ENCODE results near the gene ALG5.

DNA sequence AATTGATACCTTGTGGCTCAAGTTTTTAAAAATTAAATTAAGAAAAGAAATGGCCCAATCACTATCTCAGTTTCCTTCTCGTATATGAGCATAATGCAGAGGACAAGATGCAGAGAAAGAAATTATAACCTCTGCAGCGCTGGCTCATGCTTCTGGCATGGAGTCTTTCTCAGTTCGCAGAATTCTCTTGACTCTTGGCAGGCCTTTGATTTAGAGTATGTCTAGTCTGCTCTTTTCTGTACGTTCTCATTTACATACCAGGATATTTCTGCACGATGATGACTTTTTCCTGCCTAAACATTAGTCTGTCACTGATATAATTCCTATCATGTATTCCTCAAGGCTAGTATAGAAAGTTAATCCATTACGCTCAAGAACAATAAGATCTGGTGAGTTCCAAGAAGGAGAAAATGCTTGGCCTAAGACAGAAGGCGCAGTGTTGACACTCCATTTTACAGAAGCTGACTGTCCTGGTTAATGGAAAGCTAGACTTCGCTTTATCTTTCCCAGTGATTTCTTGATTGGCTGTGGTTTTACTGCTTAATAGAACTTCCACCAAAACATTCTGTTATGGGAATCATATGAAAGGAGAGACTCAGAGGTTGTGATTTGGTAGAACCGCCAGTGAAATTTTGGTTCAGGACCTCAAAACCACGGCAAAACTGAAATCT, 77.4 kb downstream of the ALG5 start:
- TF ChIP-seq, protein P1, sequence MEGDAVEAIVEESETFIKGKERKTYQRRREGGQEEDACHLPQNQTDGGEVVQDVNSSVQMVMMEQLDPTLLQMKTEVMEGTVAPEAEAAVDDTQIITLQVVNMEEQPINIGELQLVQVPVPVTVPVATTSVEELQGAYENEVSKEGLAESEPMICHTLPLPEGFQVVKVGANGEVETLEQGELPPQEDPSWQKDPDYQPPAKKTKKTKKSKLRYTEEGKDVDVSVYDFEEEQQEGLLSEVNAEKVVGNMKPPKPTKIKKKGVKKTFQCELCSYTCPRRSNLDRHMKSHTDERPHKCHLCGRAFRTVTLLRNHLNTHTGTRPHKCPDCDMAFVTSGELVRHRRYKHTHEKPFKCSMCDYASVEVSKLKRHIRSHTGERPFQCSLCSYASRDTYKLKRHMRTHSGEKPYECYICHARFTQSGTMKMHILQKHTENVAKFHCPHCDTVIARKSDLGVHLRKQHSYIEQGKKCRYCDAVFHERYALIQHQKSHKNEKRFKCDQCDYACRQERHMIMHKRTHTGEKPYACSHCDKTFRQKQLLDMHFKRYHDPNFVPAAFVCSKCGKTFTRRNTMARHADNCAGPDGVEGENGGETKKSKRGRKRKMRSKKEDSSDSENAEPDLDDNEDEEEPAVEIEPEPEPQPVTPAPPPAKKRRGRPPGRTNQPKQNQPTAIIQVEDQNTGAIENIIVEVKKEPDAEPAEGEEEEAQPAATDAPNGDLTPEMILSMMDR (IDR thresholded peaks at IDR 0.05), result no peak
- TF ChIP-seq POLR2AphosphoS5 (IDR thresholded peaks at IDR 0.05) (no peak), EP300 (IDR thresholded peaks at IDR 0.05; ENCODE audit: low read depth) (no peak), POLR2A (IDR thresholded peaks at IDR 0.05) (no peak)

Data from transverse colon (tissue), 4 donors.